Measurements from ENCODE around the gene CCDC184.

GRCh38 chr12:48160046-48160445, 23.4 kb upstream of the CCDC184 start:
- no peak for TF ChIP-seq CTCF (IDR thresholded peaks at IDR 0.05)
- no peak for TF ChIP-seq POLR2A (IDR thresholded peaks at IDR 0.05)

All from adrenal gland (tissue), 5 donors.